ENCODE measurements around the gene RNASE8.

DNA sequence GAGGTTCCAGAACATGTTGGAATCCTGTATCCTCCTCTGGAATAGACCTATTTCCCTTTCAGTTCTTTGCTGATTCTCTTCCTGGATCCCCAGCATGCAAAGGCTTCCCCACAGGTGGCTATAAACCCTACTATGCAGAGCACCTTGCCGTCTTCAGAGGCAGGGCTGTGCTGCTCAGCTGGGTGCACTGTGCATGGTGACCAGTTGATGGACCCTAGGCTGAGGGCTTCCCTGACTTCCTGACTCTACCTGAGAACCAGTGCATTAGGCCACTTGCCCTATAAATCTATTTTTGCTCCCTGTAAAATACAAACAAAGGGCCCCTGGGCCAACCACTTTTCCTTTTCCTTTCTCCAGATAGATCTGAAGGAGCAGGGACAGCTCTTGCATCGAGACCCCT is 26.8 kb downstream of the RNASE8 start:
- TF ChIP-seq, protein P1, sequence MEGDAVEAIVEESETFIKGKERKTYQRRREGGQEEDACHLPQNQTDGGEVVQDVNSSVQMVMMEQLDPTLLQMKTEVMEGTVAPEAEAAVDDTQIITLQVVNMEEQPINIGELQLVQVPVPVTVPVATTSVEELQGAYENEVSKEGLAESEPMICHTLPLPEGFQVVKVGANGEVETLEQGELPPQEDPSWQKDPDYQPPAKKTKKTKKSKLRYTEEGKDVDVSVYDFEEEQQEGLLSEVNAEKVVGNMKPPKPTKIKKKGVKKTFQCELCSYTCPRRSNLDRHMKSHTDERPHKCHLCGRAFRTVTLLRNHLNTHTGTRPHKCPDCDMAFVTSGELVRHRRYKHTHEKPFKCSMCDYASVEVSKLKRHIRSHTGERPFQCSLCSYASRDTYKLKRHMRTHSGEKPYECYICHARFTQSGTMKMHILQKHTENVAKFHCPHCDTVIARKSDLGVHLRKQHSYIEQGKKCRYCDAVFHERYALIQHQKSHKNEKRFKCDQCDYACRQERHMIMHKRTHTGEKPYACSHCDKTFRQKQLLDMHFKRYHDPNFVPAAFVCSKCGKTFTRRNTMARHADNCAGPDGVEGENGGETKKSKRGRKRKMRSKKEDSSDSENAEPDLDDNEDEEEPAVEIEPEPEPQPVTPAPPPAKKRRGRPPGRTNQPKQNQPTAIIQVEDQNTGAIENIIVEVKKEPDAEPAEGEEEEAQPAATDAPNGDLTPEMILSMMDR (IDR thresholded peaks at IDR 0.05): no peak
- TF ChIP-seq POLR2AphosphoS5 (IDR thresholded peaks at IDR 0.05): no peak
- TF ChIP-seq EP300 (IDR thresholded peaks at IDR 0.05): no peak

All from stomach (tissue), 4 donors.